TTC549 (cell line): ENCODE data around the gene DVL2.
"Not testable (repeated sequence)": the region's sequence is repeated elsewhere in the genome, so short reads cannot be mapped to it uniquely, and the experiment has no call there.

Source experiments
- FAIRE-seq: peaks from 2 replicates; lab custom pipeline; 2012; peaks lifted over from hg19 to GRCh38; lab: Jason Lieb, UNC

Gene DVL2

DNA sequence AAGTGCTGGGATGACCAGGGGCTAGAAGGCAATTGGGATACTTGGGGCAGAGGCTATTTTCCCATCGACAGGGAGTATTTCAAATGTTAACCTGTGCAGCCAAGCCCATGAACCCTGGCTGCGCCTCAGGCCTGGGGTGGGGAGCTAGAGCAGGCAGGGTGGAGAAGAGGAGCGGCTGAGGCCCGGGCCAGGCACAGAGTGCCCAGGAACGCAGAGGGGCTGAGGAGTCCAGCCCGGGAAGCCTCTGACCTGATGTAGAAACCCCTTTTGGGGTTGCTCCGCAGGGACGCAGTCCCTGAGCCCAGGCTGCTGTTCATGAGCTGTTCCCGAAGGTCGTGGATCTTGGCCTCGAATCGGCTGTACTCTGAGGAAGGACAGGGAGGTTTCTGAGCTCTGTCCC, 38.3 kb downstream of the DVL2 start:
- FAIRE-seq: no peak

GRCh38 chr17:7192271-7192937, 41.9 kb downstream of the DVL2 start:
- FAIRE-seq: no peak

GRCh38 chr17:7191571-7192270, 42.6 kb downstream of the DVL2 start:
- FAIRE-seq: no peak

GRCh38 chr17:7191069-7191468, 43.2 kb downstream of the DVL2 start:
- no peak for FAIRE-seq

GRCh38 chr17:7190276-7190917, 43.9 kb downstream of the DVL2 start:
- no peak for FAIRE-seq

- FAIRE-seq: no peak
Observed at GRCh38 chr17:7186241-7186640, 48.1 kb downstream of the DVL2 start.

DNA sequence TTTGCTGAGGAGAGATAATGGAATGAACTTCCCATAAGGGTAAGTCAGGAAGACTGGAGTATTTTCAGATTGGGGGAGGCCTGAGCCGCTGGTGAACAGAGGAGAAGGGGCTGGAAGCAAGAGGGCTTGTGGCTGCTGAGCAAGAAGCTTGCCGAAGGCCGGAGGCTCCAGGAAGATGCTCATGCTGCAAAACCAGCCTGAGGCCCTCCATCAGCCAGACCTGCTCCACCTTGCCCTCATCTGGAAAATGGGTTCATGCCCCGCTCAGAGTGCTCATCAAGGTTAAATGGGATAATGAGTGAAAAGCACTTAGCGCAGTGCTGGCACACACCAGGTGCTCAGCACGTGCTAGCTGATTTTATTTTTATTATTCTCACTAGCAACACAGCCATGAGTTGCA, 49.7 kb downstream of the DVL2 start:
- FAIRE-seq: no peak

- FAIRE-seq: no peak
Observed at GRCh38 chr17:7184091-7184488, 50.2 kb downstream of the DVL2 start.

- FAIRE-seq: no peak
Observed at GRCh38 chr17:7183433-7184090, 50.8 kb downstream of the DVL2 start.

- FAIRE-seq: not testable (repeated sequence)
Observed at GRCh38 chr17:7182101-7182500, 52.2 kb downstream of the DVL2 start.

DNA sequence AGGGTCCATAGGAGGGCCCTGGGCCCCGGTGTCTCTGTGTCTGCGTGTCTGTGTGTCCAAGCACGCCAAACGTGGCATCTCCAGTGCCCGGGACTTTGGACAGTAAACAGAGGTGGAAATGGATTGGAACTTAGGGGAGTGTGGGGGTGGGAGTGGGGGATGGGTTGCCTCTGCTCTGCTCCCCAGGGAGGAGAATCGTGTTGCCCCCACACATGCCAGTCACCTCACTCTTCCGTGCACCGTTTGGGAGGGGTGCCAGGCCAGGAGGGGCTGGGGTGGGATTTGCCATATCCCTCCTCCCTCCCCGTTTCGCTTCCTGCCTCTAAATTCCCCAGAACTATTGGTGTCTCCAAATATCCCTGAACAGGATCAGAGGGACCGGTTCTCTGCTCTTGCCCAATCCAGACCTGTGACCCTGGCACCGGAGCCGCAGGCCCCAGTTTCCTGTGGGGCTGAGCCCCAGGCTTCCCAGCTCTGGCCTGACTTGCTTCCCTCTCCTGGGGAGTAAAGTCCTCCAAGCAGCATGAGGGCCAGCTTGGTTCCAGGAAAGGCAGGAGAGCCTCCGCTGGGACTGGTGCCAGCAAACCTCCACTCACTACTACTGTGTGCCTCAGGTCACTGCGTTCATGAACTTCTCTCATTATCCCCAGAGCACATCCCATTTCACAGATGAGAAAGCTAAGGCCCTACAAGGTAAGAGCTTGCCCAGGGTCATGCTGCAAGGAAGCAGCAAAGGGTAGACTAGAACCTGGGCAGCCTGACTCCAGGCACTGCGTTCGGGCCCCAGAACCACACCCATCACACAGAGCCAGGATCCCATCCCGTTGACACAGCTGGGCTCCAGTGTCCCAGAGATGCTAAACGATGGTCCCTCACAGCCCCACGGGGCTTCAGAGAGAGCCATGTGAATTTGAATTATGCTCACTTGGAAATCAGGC, 54.7 kb downstream of the DVL2 start, which contains the start of gene ASGR1:
TSS of gene ASGR1 (minus strand) at position 54 of the 938 bp plus-strand sequence. CDS start 807 bp downstream, outside the sequence.
- FAIRE-seq: no peak

- FAIRE-seq: no peak
Observed at GRCh38 chr17:7178973-7179316, 55.4 kb downstream of the DVL2 start.

- FAIRE-seq: no peak
Observed at GRCh38 chr17:7177954-7178477, 56.3 kb downstream of the DVL2 start.

DNA sequence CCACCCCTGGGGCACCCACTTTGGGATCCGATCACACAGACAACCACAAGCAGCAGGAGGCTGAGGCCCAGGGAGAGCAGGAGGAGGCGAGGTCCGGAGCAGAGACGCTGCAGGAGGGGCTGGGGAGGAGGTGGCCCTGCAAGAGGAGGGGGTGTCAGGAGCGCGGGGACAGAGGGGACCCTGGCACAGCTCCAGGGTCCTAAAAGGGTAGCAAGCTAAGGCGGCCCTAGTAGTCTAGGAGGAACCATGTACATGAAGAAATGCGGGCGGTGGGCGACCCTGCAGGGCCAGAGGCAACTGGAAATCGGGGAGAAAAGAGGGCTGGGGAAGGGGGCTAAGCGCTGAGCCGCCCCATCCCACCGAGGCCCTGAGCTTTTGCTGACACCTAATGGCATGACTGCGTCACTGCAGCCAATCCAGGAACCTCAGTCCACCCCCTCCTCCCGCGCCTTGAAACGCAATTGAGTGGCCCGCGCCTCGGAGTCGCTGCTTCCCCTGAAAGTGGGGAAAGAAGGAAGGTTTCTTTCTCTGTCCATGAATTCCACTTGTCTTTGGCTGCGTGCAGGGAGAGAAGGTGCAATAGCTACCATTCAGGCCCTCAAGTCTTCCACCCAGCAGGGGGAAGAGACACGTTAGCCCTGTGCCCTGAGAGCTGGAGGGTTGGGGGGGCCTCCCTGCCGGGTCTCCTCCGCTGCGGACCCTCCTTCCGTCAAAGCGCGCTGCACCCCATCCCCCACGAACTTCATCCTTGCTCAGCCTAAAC, 56.9 kb downstream of the DVL2 start:
- no peak for FAIRE-seq

DNA sequence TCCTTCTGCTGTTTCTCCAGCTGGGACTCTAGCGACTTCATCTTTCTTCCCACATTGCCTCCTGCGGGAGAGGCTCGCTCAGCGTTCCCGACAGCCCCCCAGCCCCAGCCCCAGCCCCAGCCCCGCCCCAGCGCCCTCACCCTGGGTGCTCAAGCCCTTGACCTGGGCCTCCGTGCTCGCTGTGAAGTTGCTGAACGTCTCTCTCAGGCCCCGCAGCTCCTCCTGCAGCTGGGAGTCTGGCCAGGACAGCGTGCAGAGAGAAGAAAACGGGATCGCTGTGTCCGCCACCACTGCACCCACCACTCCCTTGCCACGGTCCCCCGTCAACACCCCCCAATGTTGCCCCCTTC, 57.5 kb downstream of the DVL2 start:
- FAIRE-seq: no peak

GRCh38 chr17:7176107-7176840, 58.0 kb downstream of the DVL2 start:
- FAIRE-seq: no peak
